GM18499 (cell line): ENCODE data around the gene PLEKHF1.

ENCODE experiments used
- ATAC-seq: cut with Tn5 transposase; IDR thresholded peaks from one replicate; pipeline ENCODE4 v1.9.1; 2021; ENCODE audit warnings: moderate number of reproducible peaks; ENCODE audit not compliant: insufficient read depth, unreplicated experiment

The PLEKHF1 gene

GRCh38 chr19:29634002-29634401, 31.3 kb upstream of the PLEKHF1 start:
- ATAC-seq, result no peak

- no peak for ATAC-seq
Observed at GRCh38 chr19:29634423-29635130, 30.7 kb upstream of the PLEKHF1 start.

- ATAC-seq, result no peak
Observed at GRCh38 chr19:29635963-29636362, 29.3 kb upstream of the PLEKHF1 start.

- no peak for ATAC-seq
Observed at GRCh38 chr19:29636553-29637360, 28.5 kb upstream of the PLEKHF1 start.

- ATAC-seq, result no peak
Observed at GRCh38 chr19:29639086-29639485, 26.2 kb upstream of the PLEKHF1 start.

- ATAC-seq, result no peak
Observed at GRCh38 chr19:29640231-29640630, 25.0 kb upstream of the PLEKHF1 start.

- ATAC-seq, result no peak
Observed at GRCh38 chr19:29641597-29641996, 23.7 kb upstream of the PLEKHF1 start.

- no peak for ATAC-seq
Observed at GRCh38 chr19:29643361-29643935, 21.8 kb upstream of the PLEKHF1 start.

GRCh38 chr19:29644210-29644609, 21.1 kb upstream of the PLEKHF1 start:
- no peak for ATAC-seq

- no peak for ATAC-seq
Observed at GRCh38 chr19:29645491-29645867, 19.8 kb upstream of the PLEKHF1 start.

- no peak for ATAC-seq
Observed at GRCh38 chr19:29645911-29646310, 19.4 kb upstream of the PLEKHF1 start.

GRCh38 chr19:29650772-29651387, 14.4 kb upstream of the PLEKHF1 start:
- no peak for ATAC-seq

- no peak for ATAC-seq
Observed at GRCh38 chr19:29651622-29652394, 13.5 kb upstream of the PLEKHF1 start.

GRCh38 chr19:29653398-29653797, 11.9 kb upstream of the PLEKHF1 start:
- no peak for ATAC-seq

GRCh38 chr19:29655648-29656335, 9.5 kb upstream of the PLEKHF1 start:
- ATAC-seq, result no peak

GRCh38 chr19:29658221-29658991, 6.9 kb upstream of the PLEKHF1 start:
- no peak for ATAC-seq

GRCh38 chr19:29660835-29661234, 4.4 kb upstream of the PLEKHF1 start:
- ATAC-seq, result no peak

GRCh38 chr19:29662278-29662603, 3.0 kb upstream of the PLEKHF1 start:
- ATAC-seq, result no peak
